GM12878 (cell line): Measurements from ENCODE around the gene DCC. TPM values are rescaled to one million over a fixed set of nuclear protein-coding genes. Genes with fewer than 3 reads are reported as not detected.

Experiments
- ATAC-seq: fragments of 200-7000 bp; cut with Tn5 transposase; 3 replicates; pipeline ENCODE4 v1.9.1; 2020; ENCODE audit warnings: mild to moderate bottlenecking, moderate library complexity
- BruUV-seq: library from RNA; stranded (reverse); fragments of 400-500 nt; replicated peaks from 2 replicates; lab custom pipeline; 2021; lab: Mats Ljungman, UMichigan
- CTCF ChIA-PET: fragments of 300-600 bp; sonication (Branson Sonifier 250); formaldehyde crosslinking; extraction: SDS; loops from one replicate; lab custom pipeline; 2021; ENCODE audit warnings: inconsistent platforms; lab: Yijun Ruan, JAX
- POLR2A ChIA-PET: fragments of 350-600 bp; formaldehyde crosslinking; extraction: SDS; loops from one replicate; lab custom pipeline; 2021; ENCODE audit warnings: inconsistent platforms; lab: Charles Lee
- RAD21 ChIA-PET: fragments of 300-600 bp; sonication (Branson Sonifier 250); formaldehyde crosslinking; loops from one replicate; lab custom pipeline; 2023; ENCODE audit warnings: antibody characterized with exemption; ENCODE audit not compliant: unreplicated experiment; lab: Charles Lee
- SMC1A ChIA-PET: fragments of 300-600 bp; sonication (Branson Sonifier 250); formaldehyde crosslinking; loops from one replicate; lab custom pipeline; 2023; ENCODE audit not compliant: unreplicated experiment, uncharacterized antibody; lab: Charles Lee
- DNase-seq: peaks from one replicate; pipeline ENCODE4 v3.0.0-alpha.2; 2011; ENCODE audit warnings: low read depth, low spot score
- FAIRE-seq: peaks from 3 replicates; lab custom pipeline; 2011; peaks lifted over from hg19 to GRCh38; lab: Jason Lieb, UNC
- H2AFZ ChIP-seq: 2 replicates; pipeline ENCODE4 v1.6.0; 2011; ENCODE audit warnings: low read depth, low read length, control low read depth; ENCODE audit not compliant: control insufficient read depth
- H3K27ac ChIP-seq: 2 replicates; pipeline ENCODE4 v1.5.1; 2011; ENCODE audit warnings: control low read depth; ENCODE audit not compliant: control insufficient read depth, insufficient read depth
- H3K27me3 ChIP-seq, 2 experiments: replicated peaks in 1 of 2; 2 replicates each; pipeline versions ENCODE4 v1.6.0 to v1.6.1; 2011; ENCODE audit warnings: low read length in 1 of 2; ENCODE audit not compliant: control insufficient read depth in 2 of 2, insufficient read depth in 2 of 2
- H3K36me3 ChIP-seq, 2 experiments: 2 replicates each; pipeline ENCODE4 v1.5.1; 2011; ENCODE audit warnings: low read length in 1 of 2; ENCODE audit not compliant: control insufficient read depth in 2 of 2, insufficient read depth in 2 of 2
- H3K4me1 ChIP-seq: 2 replicates; pipeline ENCODE4 v1.6.1; 2011; ENCODE audit warnings: mild to moderate bottlenecking, low read length, moderate library complexity, mixed read lengths; ENCODE audit not compliant: control insufficient read depth, insufficient read depth
- H3K4me2 ChIP-seq: 2 replicates; pipeline ENCODE4 v1.6.0; 2011; ENCODE audit warnings: control low read depth; ENCODE audit not compliant: control insufficient read depth, insufficient read depth
- H3K4me3 ChIP-seq: fragments of 200-600 bp; sonication (generic); 2 replicates; pipeline ENCODE4 v1.5.1; 2016
- H3K79me2 ChIP-seq: 2 replicates; pipeline ENCODE4 v1.6.0; 2011; ENCODE audit warnings: low read length; ENCODE audit not compliant: control insufficient read depth, insufficient read depth
- H3K9ac ChIP-seq: 2 replicates; pipeline ENCODE4 v1.8.0; 2011; ENCODE audit warnings: low read length, control low read depth, mixed read lengths; ENCODE audit not compliant: control insufficient read depth, insufficient read depth
- H3K9me3 ChIP-seq: replicated peaks from 3 replicates; pipeline ENCODE4 v1.5.1; 2011; ENCODE audit warnings: mild to moderate bottlenecking, low read length; ENCODE audit not compliant: control insufficient read depth, insufficient read depth
- H4K20me1 ChIP-seq: 2 replicates; pipeline ENCODE4 v1.6.0; 2011; ENCODE audit not compliant: control insufficient read depth, insufficient read depth
- ATF2 ChIP-seq: IDR thresholded peaks from 2 replicates; pipeline ENCODE4 v1.6.1; 2012; ENCODE audit warnings: low read length, inconsistent platforms
- FOXK2 ChIP-seq: fragments of 450-650 bp; IDR thresholded peaks from 2 replicates; pipeline ENCODE4 v1.6.1; 2017; ENCODE audit warnings: mild to moderate bottlenecking, moderate library complexity
- IKZF2 ChIP-seq, 2 experiments: fragments of 450-650 bp; IDR thresholded peaks; 2 replicates each; pipeline ENCODE4 v1.6.1; 2017; ENCODE audit warnings: mild to moderate bottlenecking in 2 of 2, moderate library complexity in 2 of 2
- NFIC ChIP-seq: IDR thresholded peaks from 2 replicates; pipeline ENCODE4 v1.6.1; 2012; ENCODE audit warnings: low read depth, mild to moderate bottlenecking, inconsistent platforms, low read length, moderate library complexity
- NR2C1 ChIP-seq: fragments of 450-650 bp; IDR thresholded peaks from 2 replicates; pipeline ENCODE4 v1.6.1; 2017; ENCODE audit warnings: antibody characterized with exemption, mild to moderate bottlenecking, moderate library complexity
- NR2C2 ChIP-seq: IDR thresholded peaks from 2 replicates; pipeline ENCODE4 v1.6.1; 2011; ENCODE audit warnings: borderline replicate concordance, low read depth; ENCODE audit not compliant: control insufficient read depth, insufficient read length
- PML ChIP-seq: IDR thresholded peaks from 2 replicates; pipeline ENCODE4 v1.6.1; 2012; ENCODE audit warnings: low read length, inconsistent platforms
- POU2F2 ChIP-seq: IDR thresholded peaks from 3 replicates; pipeline ENCODE4 v1.6.1; 2011; ENCODE audit warnings: low read depth, mild to moderate bottlenecking, low read length, borderline replicate concordance
- RB1 ChIP-seq: fragments of 450-650 bp; formaldehyde crosslinking; IDR thresholded peaks from 2 replicates; pipeline ENCODE4 v1.6.1; 2017; ENCODE audit warnings: mild to moderate bottlenecking, borderline replicate concordance
- RELA ChIP-seq: fragments of 450-650 bp; IDR thresholded peaks from 2 replicates; pipeline ENCODE4 v1.8.0; 2014; ENCODE audit warnings: borderline replicate concordance; ENCODE audit not compliant: partially characterized antibody
- RFX5 ChIP-seq: IDR thresholded peaks from 2 replicates; pipeline ENCODE4 v1.6.1; 2011; ENCODE audit warnings: low read depth, low read length, improper control_type of control experiment
- SIX5 ChIP-seq: IDR thresholded peaks from 2 replicates; pipeline ENCODE4 v1.6.1; 2011; ENCODE audit warnings: mild to moderate bottlenecking, low read depth, low read length, moderate library complexity; ENCODE audit not compliant: severe bottlenecking
- SP1 ChIP-seq: IDR thresholded peaks from one replicate; pipeline ENCODE4 v1.6.1; 2011; ENCODE audit warnings: low read depth, low read length
- SPI1 ChIP-seq: IDR thresholded peaks from 2 replicates; pipeline ENCODE4 v1.6.1; 2011; ENCODE audit warnings: low read depth, mild to moderate bottlenecking, low read length, moderate library complexity, borderline replicate concordance; ENCODE audit not compliant: insufficient read depth
- ZBTB11 ChIP-seq: fragments of 450-650 bp; formaldehyde crosslinking; IDR thresholded peaks from 2 replicates; pipeline ENCODE4 v1.5.0; 2022; ENCODE audit warnings: mild to moderate bottlenecking, missing genetic modification characterization
- WGBS: methylation state at CpG from one replicate; pipeline ENCODE4 v1.1.6; 2016; ENCODE audit warnings: low lambda C conversion rate; ENCODE audit not compliant: insufficient replicate concordance, insufficient coverage; ENCODE audit errors: missing lambda C conversion rate; 5-methylcytosine and 5-hydroxymethylcytosine counted together
- in situ Hi-C: fragments of 300-500 bp; cut with MboI; formaldehyde crosslinking; loops from 9 replicates; pipeline ENCODE4 v1.14.3; 2018; ENCODE audit warnings: mixed read lengths
- intact Hi-C: fragments of 100-400 bp; cut with micrococcal nuclease; formaldehyde crosslinking; loops from one replicate; pipeline ENCODE4 v1.14.2; 2022; ENCODE audit not compliant: unreplicated experiment
- polyA plus RNA-seq, 11 experiments: library from polyadenylated mRNA; depleted of rRNA in 4 of 11; unstranded in 6 of 11; stranded (reverse) in 5 of 11; fragments of >200 nt; fragmentation: Nextera tagmentation in 4 of 11; fragmentation: Illumina TruSeq in 1 of 11; extraction: Ambion mirVana in 4 of 11; extraction: Trizol in 1 of 11; gene quantifications; 1 replicate in 1 of 11; 2 replicates in 10 of 11; pipeline versions ENCODE4 v1.2.1 to v1.2.3, GENCODE V29; 2011 to 2016; ENCODE audit warnings: inconsistent platforms in 2 of 11, missing spikeins in 2 of 11, low read depth in 1 of 11
- total RNA-seq, 4 experiments: library from RNA; depleted of rRNA in 3 of 4; stranded (reverse); fragments of >200 nt in 3 of 4; fragmentation: Illumina TruSeq in 1 of 4; extraction: Trizol in 1 of 4; gene quantifications; 2 replicates each; pipeline versions ENCODE4 v1.2.1 to v1.2.3, GENCODE V29; 2013 to 2021

Gene DCC
- total and polyA plus RNA-seq, 10 of the 15 experiments (the other 5 are each of a cell fraction or from before 2014, with no cell fraction given), result 0.01 TPM; not detected in 9

- Histone ChIP-seq H3K4me2 (no peak overlapping the region), H3K79me2 (no peaks in the 10 kb centered on the region)
- DNase-seq (no peak), FAIRE-seq (no peak)
- in situ Hi-C loops, result loop anchor here (25.0 kb wide), 2 partner anchors 1252 to 1802 kb away; no protein-coding TSS in a partner anchor
- ChIA-PET RAD21 (no interaction called here), SMC1A (no interaction called here)
- BruUV-seq, result no TSS peak
- TF ChIP-seq SP1 (no peak), RB1 (no peak), NFIC (no peak), SPI1 (no peak), SIX5 (no peak)
- TF ChIP-seq, all 136 proteins: peak for 0
- intact Hi-C loops, result no loop called here
- no peaks in the 10 kb centered on the region for H3K4me1 ChIP-seq
- H3K4me3 ChIP-seq, result no peak overlapping the region
- H3K36me3 ChIP-seq, result no peaks in the 10 kb centered on the region
- no peak overlapping the region for H3K27ac ChIP-seq
- no peak overlapping the region for H3K9ac ChIP-seq
- H3K27me3 ChIP-seq, result no peaks in the 10 kb centered on the region
- H2AFZ ChIP-seq, result no peak overlapping the region
- H4K20me1 ChIP-seq, result no peaks in the 10 kb centered on the region
- CTCF ChIA-PET, result no interaction called here
- H3K9me3 ChIP-seq, result no peaks in the 10 kb centered on the region
- WGBS, result 30% methylated on average over 3 of the region's 3 CpGs
- no peak for ATAC-seq
- POLR2A ChIA-PET, result no interaction called here
Measured at GRCh38 chr18:52914148-52914547, 574.2 kb downstream of the DCC start.

DNA sequence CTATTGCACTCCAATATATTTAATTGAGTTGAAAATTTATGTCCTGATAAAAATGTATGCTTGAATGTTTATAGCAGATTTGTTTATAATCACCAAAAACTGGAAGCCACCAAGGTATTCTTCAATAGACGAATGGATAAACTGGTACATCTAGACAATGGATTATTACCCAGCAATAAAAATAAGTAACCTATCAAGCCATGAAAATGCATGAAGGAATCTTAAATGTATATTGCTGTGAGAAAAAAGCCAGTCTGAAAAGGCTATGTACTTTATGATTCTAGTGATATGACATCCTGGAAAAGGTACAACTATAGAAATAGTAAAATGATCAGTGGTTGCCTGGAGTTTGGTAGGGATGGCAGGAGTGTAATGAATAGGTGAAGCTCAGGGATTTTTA lies 580.7 kb downstream of the DCC start:
- H3K9ac ChIP-seq, result no peak overlapping the region
- no peaks in the 10 kb centered on the region for H4K20me1 ChIP-seq
- H3K4me1 ChIP-seq, result no peaks in the 10 kb centered on the region
- WGBS, result 57% methylated on average over 1 of the region's 1 CpG
- no peaks in the 10 kb centered on the region for H3K79me2 ChIP-seq
- H3K27me3 ChIP-seq, result no peaks in the 10 kb centered on the region
- RAD21 ChIA-PET, result no interaction called here
- SMC1A ChIA-PET, result no interaction called here
- no peak overlapping the region for H3K4me3 ChIP-seq
- no peak overlapping the region for H2AFZ ChIP-seq
- POLR2A ChIA-PET, result no interaction called here
- no peak overlapping the region for H3K27ac ChIP-seq
- no peak overlapping the region for H3K4me2 ChIP-seq
- in situ Hi-C loops, result loop anchor here (25.0 kb wide), 2 partner anchors 1258 to 1808 kb away; no protein-coding TSS in a partner anchor
- BruUV-seq, result no TSS peak
- FAIRE-seq (no peak), ATAC-seq (no peak), DNase-seq (no peak)
- intact Hi-C loops, result no loop called here
- CTCF ChIA-PET, result no interaction called here
- no peaks in the 10 kb centered on the region for H3K36me3 ChIP-seq
- no peaks in the 10 kb centered on the region for H3K9me3 ChIP-seq
- no peak for TF ChIP-seq IKZF2 (IDR thresholded peaks at IDR 0.05)
- TF ChIP-seq PML, result no peak
- no peak for TF ChIP-seq RELA
- TF ChIP-seq FOXK2, result no peak
- TF ChIP-seq RFX5, result no peak
- no peak for TF ChIP-seq NR2C2
- no peak for TF ChIP-seq NR2C1
- TF ChIP-seq ATF2, result no peak
- no peak for TF ChIP-seq POU2F2
- TF ChIP-seq ZBTB11 (CRISPR knock-in tag), result no peak
